Suprapubic skin (tissue), 4 donors: ENCODE data around the gene GLCE. TPM values are rescaled to one million over a fixed set of nuclear protein-coding genes. Genes with fewer than 3 reads are reported as not detected.

Source experiments
- DNase-seq, 2 donors: peaks; one replicate each; pipeline ENCODE4 v3.0.0-alpha.2; 2019; ENCODE audit warnings: low spot score in 2 of 2
- H3K27ac ChIP-seq: fragments of 200-600 bp; sonication (generic); one replicate; pipeline ENCODE4 v1.5.1; 2019
- H3K27me3 ChIP-seq: fragments of 200-600 bp; sonication (generic); one replicate; pipeline ENCODE4 v1.5.1; 2019
- H3K36me3 ChIP-seq: fragments of 200-600 bp; sonication (generic); one replicate; pipeline ENCODE4 v1.5.1; 2019
- H3K4me1 ChIP-seq: fragments of 200-600 bp; sonication (generic); one replicate; pipeline ENCODE4 v1.5.1; 2019
- H3K4me3 ChIP-seq: fragments of 200-600 bp; sonication (generic); one replicate; pipeline ENCODE4 v1.5.1; 2019; ENCODE audit warnings: mild to moderate bottlenecking
- H3K9me3 ChIP-seq: fragments of 200-600 bp; sonication (generic); one replicate; pipeline ENCODE4 v1.5.1; 2019
- EP300 ChIP-seq: sonication (generic); formaldehyde crosslinking; IDR thresholded peaks from one replicate; pipeline ENCODE4 v1.6.1; 2017; ENCODE audit warnings: antibody characterized with exemption
- POLR2A ChIP-seq, 2 donors: fragments of 450-650 bp; IDR thresholded peaks; one replicate each; pipeline ENCODE4 v1.6.1; 2017; ENCODE audit warnings: antibody characterized with exemption in 2 of 2, mild to moderate bottlenecking in 2 of 2, moderate library complexity in 2 of 2
- POLR2AphosphoS5 ChIP-seq, 3 donors: sonication (generic); formaldehyde crosslinking; IDR thresholded peaks; one replicate each; pipeline ENCODE4 v1.6.1; 2017; ENCODE audit warnings: antibody characterized with exemption in 3 of 3
- WGBS: methylation state at CpG from one replicate; pipeline ENCODE4 v1.1.5; 2018; 5-methylcytosine and 5-hydroxymethylcytosine counted together
- total RNA-seq, 4 donors: library from RNA; depleted of rRNA; stranded (reverse); fragments of >200 nt; gene quantifications; one replicate each; pipeline ENCODE4 v1.1.0, GENCODE V29; 2016
- TF ChIP-seq, protein P1 (sequence below), 2 donors: fragments of 200-600 bp in 1 of 2; fragments of 450-650 bp in 1 of 2; sonication (generic) in 1 of 2; IDR thresholded peaks; one replicate each; pipeline ENCODE4 v1.5.1; 2016 to 2019; ENCODE audit warnings: antibody characterized with exemption in 2 of 2, mild to moderate bottlenecking in 1 of 2, moderate library complexity in 1 of 2

Gene GLCE
- total RNA-seq, 4 donors from 2014 or later, result 16.1 to 18.9 (median 16.9) TPM

DNA sequence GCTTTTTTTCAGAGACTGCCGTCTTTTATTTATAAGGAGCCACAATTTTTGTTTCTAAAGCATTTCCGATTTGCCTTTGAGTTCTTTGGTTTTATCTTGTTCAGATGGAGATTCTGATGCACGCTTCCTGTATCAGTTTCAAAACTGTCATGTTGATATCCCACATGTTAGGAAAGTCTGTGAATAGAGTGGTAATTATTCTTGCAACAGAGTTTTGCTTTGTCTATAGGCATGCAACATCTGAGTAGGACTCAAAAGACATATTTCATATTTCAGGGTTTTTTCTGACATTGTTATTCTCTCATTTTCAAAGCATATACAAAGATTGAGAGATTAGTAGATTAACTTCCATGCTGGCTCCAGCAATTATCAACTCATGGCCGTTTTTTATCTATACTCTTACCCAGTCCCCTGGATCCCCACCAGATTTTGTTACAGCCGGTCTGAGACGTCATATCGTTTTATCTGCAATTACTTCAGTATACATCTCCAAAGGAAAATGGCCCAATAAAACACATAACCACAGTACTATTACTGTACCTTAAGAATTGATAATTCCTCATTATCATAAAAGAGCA lies 160.6 kb downstream of the GLCE start:
- H3K27ac ChIP-seq, result no peak overlapping the region
- no peaks in the 10 kb centered on the region for H3K36me3 ChIP-seq
- TF ChIP-seq EP300 (no peak), POLR2A (IDR thresholded peaks at IDR 0.05) (no peak), POLR2AphosphoS5 (IDR thresholded peaks at IDR 0.05) (no peak)
- TF ChIP-seq, protein P1, sequence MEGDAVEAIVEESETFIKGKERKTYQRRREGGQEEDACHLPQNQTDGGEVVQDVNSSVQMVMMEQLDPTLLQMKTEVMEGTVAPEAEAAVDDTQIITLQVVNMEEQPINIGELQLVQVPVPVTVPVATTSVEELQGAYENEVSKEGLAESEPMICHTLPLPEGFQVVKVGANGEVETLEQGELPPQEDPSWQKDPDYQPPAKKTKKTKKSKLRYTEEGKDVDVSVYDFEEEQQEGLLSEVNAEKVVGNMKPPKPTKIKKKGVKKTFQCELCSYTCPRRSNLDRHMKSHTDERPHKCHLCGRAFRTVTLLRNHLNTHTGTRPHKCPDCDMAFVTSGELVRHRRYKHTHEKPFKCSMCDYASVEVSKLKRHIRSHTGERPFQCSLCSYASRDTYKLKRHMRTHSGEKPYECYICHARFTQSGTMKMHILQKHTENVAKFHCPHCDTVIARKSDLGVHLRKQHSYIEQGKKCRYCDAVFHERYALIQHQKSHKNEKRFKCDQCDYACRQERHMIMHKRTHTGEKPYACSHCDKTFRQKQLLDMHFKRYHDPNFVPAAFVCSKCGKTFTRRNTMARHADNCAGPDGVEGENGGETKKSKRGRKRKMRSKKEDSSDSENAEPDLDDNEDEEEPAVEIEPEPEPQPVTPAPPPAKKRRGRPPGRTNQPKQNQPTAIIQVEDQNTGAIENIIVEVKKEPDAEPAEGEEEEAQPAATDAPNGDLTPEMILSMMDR (IDR thresholded peaks at IDR 0.05), result no peak
- DNase-seq, result no peak
- no peaks in the 10 kb centered on the region for H3K9me3 ChIP-seq
- 63% methylated on average over 7 of the region's 7 CpGs for WGBS
- peaks cover 3% of the 10 kb centered on the region for H3K4me1 ChIP-seq
- no peak overlapping the region for H3K4me3 ChIP-seq
- H3K27me3 ChIP-seq, result no peaks in the 10 kb centered on the region

Other genes with a start within 250 kb of the GLCE start
- gene SPESP1, start 230.1 kb upstream of the GLCE start, total RNA-seq, result 1 to 10 TPM; 1.2 to 4.1 (median 2.2) TPM
- 1 to 10 TPM in 1 of 4 donors, not detected in 3; 1.6 TPM for gene NOX5, start 145.9 kb upstream of the GLCE start, total RNA-seq
- 10 to 100 TPM in 1 of 4 donors, 1 to 10 TPM in 3; 2.5 to 22.4 (median 9.3) TPM for gene PAQR5, start 138.3 kb downstream of the GLCE start, total RNA-seq